Activated CD8-positive, alpha-beta memory T cell treated with anti-CD3 and anti-CD28 coated beads for 24 hours (primary cell): ENCODE data around the gene IFITM1.
"Not testable (repeated sequence)": the region's sequence is repeated elsewhere in the genome, so short reads cannot be mapped to it uniquely, and the experiment has no call there.

Source experiments
- DNase-seq: peaks from one replicate; pipeline ENCODE4 v3.0.0-alpha.2; 2020

The IFITM1 gene

GRCh38 chr11:328516-329100 lies 14.8 kb downstream of the IFITM1 start:
- DNase-seq = not testable (repeated sequence)

DNA sequence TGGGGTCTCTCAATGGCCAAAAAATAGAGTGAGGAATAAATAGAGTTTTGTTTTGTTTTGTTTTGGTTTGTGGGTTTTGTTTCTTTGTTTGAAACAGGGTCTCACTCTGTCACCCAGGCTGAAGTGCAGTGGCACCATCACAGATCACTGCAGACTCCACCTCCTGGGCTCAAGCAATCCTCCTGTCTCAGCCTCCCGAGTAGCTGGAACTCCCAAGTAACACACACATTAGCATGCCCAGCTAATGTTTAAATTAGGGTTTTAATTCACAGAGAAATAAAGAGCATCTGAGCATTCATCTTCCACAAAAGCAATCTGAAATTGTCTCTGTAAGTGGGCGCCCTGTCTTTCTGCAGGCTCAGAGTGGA lies 16.0 kb downstream of the IFITM1 start:
- DNase-seq = no peak

GRCh38 chr11:330307-330693 lies 16.5 kb downstream of the IFITM1 start:
- no peak for DNase-seq

DNA sequence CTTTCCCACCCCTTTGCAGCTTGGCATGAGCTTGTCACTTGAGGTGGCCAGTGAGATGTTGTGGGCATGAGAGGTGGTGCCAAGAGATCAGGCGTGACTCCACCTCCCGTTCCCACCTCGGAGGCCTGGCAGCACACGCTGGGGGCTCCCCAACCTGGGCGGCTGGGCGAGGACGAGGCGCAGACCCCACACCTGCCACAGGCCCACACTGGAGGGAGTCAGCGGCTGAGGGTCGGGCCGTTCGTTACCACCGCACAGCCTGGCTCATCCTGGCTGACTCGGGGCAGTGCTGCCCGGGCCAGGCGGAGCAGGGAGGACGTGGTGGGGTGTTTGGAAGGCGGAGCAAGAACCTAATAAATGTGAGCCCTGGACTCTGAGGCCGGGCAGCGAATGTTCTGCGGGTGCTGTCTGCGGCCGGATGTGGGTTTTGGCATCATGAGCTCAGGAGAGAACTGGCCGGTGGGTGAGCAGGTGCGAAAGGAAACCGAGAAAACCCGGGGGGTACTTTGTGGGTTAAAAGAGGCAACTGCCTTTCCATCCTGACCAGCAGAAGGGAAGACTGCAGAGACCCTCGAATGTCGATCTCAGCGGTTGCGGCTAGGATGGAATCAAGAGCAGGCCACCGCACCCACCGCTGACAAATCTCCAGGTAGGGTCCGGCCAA lies 17.0 kb downstream of the IFITM1 start:
- no peak for DNase-seq

DNA sequence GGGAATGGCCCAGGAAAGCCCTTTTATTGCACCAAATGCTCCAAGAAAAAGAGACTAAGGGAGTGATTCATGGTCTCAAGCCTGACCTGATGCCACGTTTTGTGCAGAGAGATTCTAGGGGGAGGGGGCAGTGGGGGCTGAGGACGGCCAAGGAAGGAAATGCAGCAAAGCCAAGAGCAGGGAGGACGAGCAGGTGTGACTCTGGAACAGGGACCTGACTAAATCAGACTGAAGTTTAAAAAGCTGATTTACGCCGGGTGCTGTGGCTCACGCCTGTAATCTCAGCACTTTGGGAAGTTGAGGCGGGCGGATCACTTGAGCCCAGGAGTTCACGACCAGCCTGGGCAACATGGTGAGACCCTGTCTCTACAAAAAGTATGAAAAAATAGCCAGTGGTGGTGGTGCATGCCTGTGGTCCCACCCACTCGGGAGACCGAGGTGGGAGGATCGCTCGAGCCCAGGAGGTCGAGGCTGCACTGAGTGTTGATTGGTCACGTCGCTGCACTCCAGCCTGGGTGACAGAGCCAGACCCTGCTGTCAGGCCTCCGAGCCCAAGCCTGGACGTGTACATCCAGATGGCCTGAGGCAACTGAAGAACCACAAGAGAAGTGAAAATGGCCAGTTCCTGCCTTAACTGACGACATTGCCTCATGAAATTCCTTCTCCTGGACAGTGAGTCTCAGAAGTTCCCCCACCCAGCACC lies 17.7 kb downstream of the IFITM1 start:
- no peak for DNase-seq

- no peak for DNase-seq
Observed at GRCh38 chr11:332651-333480, 19.0 kb downstream of the IFITM1 start.

DNA sequence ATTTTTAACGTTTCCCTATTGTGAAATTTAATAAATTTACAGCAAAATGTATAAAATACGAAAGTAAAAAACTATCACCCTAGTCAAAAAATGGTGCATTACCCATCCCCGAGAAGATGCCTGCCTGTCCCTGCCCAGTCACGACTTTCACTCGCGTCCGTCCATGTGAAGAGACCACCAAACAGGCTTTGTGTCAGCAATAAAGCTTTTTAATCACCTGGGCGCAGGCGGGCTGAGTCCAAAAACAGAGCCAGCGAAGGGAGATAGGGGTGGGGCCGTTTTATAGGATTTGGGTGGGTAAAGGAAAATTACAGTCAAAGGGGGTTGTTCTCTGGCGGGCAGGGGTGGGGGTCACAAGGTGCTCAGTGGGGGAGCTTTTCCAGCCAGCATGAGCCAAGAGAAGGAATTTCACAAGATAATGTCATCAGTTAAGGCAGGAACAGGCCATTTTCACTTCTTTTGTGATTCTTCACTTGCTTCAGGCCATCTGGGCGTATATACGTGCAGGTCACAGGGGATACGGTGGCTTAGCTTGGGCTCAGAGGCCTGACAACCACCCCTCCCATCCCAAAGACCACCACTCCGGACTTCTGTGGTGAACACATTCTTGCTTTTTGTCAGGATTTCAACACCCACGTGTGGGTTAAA lies 19.9 kb downstream of the IFITM1 start:
- not testable (repeated sequence) for DNase-seq

- no peak for DNase-seq
Observed at GRCh38 chr11:334264-334994, 20.6 kb downstream of the IFITM1 start.

DNA sequence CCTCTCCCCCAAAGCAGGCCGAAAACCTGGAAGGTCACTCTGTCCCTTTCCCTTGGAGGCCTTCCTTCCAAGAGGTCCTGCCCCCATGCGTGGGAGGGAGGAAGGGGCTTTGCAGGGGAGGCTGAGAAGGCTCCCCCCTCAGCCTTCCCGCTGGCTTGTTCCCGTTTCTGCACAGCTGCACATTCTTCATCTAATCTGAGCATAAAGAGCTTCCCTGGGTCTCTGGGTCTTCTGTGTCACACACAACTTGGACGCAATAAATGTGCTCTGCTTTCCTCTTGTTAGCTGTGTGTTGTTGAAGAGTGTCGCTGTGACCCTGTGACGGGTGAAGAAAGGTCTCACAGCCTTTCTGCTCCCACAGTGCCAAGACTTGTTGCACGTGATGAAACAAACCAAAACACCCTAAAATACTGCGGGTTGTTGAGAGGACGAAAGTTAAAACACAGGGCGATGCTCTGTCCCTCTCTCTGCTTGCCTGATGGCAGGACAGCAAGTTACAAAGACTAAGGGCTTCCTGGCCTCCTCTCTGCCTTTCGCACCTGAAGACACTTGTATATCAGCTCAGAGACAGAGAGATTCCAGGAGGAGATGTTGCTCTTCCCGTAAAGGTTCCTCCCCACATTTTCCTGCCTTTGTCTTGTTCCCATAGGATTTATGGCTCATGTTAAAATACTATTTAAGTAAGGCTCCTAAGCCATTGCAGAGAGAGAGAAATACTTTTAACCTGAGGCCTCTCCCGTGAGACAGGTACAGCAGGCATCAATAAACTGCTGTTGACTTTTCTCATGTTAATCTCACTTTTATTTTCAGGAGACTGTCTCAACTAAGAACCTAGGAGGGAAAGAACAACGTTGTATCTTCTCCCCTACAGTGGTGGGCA lies 22.2 kb downstream of the IFITM1 start:
- DNase-seq = no peak

GRCh38 chr11:336659-337198 lies 22.9 kb downstream of the IFITM1 start:
- DNase-seq = no peak

DNA sequence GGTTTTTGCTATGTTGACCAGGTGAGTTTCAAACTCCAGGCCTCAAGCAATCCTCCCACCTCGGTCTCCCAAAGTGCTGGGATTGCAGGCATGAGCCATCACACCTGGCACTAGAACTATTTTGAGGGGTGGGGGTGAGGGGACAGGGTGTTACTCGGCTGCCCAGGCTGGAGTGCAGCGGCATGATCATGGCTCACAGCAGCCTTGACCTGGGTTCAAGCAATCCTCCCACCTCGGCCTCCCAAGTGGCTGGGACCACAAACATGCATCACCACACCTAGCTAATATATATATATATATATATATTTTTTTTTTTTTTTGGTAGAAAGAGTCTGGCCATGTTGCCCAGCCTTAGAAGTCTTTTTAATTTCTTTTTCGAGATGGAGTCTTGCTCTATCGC lies 23.9 kb downstream of the IFITM1 start:
- no peak for DNase-seq

- no peak for DNase-seq
Observed at GRCh38 chr11:339963-340362, 26.1 kb downstream of the IFITM1 start.

DNA sequence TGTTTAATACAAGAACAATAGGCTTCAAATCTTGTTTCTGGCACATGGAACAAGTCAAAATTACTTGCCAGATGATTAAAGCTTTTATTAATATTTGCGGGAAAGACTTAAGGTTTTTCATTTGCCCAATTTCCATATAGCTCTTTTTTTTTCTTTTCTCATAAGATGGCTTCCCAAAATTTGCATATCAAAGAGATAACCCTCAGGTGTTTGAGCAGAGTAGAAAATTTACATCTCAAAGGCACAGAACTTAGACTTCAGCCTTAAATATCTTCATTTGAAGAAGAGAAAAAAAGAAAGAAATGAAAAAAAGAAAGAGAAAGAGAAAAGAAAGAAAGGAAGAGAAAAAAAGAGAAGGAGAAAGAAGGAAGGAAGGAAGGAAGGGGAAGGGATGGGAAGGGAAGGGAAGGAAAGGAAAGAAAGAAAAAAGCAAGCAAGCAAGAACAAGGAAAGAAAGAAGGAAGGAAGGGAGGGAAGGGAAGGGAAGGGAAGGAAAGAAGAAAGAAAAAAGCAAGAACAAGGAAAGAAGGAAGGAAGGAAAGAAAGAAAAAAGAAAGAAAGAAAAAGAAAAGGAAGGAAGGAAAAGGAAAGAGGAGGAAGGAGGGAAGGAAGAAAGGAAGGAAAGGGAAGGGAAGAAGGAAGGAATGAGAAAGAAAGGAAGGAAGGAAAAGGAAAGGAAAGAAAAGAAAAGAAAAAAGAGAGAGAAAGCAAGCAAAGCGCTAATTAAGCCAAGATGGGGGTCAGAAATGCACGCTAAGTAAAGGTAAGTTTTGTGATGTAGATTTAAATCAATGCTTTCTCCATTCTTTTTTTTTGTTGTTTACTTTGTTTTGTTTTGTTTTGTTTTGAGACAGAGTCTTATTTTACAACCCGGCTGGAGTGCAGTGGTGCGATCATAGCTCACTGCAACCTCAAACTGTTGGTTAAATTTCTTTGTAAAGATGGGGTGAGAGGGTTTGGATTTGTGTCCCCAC lies 27.0 kb downstream of the IFITM1 start:
- no peak for DNase-seq

GRCh38 chr11:342328-342727 lies 28.5 kb downstream of the IFITM1 start:
- no peak for DNase-seq

GRCh38 chr11:344836-345578 lies 31.2 kb downstream of the IFITM1 start:
- no peak for DNase-seq

GRCh38 chr11:346529-346928 lies 32.7 kb downstream of the IFITM1 start:
- no peak for DNase-seq

DNA sequence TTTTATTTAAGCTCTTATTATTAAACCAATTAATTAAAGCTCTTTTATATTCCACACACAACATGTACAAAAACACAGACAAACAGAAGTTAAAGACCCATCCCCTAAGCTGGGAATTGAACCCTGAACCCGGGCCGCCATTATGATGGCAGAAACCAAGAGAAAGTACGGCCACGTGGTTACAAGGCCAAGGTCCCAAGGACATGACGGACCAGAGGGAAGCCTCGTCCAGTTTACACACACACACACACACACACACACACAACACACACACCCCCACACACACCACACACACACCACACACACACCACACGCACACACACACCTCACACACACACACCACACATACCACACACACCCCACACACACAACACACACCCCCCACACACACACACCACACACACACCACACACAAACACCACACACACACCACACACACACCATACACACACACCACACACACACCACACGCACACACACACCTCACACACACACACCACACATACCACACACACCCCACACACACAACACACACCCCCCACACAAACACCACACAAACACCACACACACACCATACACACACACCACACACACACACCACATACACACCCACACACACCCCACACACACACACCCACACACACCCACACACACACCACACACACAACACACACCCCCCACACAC lies 35.6 kb downstream of the IFITM1 start:
- DNase-seq = not testable (repeated sequence)

GRCh38 chr11:350033-350722 lies 36.3 kb downstream of the IFITM1 start:
- DNase-seq = not testable (repeated sequence)
